Stimulated activated naive CD4-positive, alpha-beta T cell (primary cell): ENCODE measurements around the gene SMAD4.
"Not testable (repeated sequence)": the region's sequence is repeated elsewhere in the genome, so short reads cannot be mapped to it uniquely, and the experiment has no call there.

Source experiments
- DNase-seq, 6 experiments: peaks; one replicate each; lab custom pipeline; 2025; lab: John Stamatoyannopoulos, UW

Gene SMAD4

GRCh38 chr18:51029694-51030536, at the start of gene SMAD4:
SMAD4 (plus strand) TSS chr18:51030213; CDS start chr18:51047047, 16,834 bp downstream.
- peak; percentile 89 to 98 (median 96) for DNase-seq

DNA sequence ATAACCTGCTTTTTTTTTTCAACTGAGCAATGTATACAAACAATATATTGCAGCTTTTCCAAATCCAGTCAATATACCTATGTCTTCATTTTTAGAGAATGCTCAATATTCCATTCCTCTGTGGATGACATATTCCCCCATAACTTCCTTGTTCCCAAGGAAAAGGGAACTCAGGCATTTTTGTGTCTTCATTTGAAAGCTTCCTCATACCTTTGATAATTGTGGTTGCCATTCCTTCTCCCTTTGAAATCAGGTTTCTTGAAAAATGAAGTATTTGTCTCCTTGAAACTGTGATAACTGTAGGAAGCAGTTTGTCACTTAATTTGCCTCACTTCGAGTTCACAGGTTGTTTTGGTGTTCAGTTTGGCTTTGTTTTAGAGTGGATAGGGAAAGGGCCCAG, 48.6 kb upstream of the SMAD4 start:
- DNase-seq: no peak

DNA sequence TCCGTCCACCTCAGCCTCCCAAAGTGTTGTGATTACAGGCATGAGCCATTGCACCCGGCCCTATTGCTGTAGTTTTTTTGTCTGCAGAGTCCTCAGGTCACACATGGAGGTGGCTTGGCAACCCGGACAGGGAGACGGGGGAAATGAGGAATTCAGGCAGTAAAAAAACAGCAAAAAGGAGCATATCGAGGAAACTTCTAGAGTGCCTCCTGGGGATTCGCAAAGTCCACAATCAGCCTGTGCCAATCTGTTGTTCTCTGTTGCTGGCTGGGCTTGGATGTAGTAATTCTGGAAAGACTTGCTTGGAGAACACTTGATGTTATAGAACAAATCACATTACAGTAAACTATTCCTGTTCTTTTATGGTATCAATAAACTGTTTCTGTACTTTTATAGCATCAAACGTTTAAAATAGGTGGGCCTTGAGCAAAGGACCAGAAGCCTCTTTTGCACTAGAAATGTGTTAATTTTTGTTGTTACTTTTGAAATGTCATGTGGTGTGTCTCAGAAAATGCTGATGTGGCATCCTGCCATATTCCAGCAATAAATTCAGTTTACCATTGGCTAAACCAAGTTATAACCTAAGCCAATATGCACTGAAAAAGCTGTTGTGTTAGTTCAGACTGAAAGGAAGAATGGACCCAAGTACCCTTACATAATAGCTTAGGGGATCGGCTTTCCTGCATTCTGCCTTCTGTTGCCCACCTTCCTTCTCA, 47.8 kb upstream of the SMAD4 start:
- DNase-seq: no peak

- DNase-seq: no peak
Observed at GRCh38 chr18:50982802-50983179, 47.2 kb upstream of the SMAD4 start.

- no peak for DNase-seq
Observed at GRCh38 chr18:50986360-50987087, 43.5 kb upstream of the SMAD4 start.

GRCh38 chr18:50987261-50987660, 42.8 kb upstream of the SMAD4 start:
- no peak for DNase-seq

DNA sequence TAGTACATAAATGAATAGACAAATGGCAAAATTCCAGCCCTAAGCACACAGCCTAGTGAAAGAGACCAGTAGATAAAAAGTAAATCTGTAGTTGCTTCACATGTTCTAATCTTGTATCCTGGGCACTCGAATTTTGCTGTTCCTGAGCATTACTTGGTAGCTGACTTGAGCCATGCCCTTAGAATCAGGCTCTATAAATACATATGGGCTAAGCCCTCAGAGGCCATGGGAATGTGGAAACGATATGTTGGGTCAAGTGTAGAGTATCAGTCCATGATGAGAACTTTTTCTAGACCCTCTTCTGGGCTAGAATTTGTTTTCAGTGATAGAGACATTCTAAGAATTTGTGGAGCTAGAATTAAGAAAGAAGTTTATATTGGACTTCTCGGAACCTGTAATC, 40.3 kb upstream of the SMAD4 start:
- DNase-seq: no peak

DNA sequence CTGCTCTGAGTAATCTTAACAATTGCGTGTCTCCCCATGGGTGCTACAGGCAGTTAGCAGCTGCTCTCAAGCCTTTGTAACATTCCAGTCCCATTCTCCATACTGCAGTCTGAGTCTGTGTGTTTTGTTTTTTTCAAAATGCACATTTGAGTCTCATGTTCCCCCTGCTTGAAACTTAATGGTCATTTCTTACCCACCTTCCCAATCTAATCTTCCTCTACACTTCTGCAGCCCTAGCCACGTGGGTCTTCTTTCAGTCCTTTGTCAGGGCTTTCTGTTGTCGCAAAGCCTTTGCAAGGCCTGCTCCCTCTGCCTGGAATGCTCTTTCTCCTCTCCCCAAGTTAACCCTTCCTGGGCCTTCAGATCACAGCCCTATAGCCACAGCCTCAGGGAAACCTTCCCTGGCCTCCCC, 37.7 kb upstream of the SMAD4 start:
- no peak for DNase-seq

- no peak for DNase-seq
Observed at GRCh38 chr18:50994031-50994430, 36.0 kb upstream of the SMAD4 start.

GRCh38 chr18:51003174-51003573, 26.8 kb upstream of the SMAD4 start:
- DNase-seq: not testable (repeated sequence)

GRCh38 chr18:51006061-51006818, 23.8 kb upstream of the SMAD4 start:
- no peak for DNase-seq

DNA sequence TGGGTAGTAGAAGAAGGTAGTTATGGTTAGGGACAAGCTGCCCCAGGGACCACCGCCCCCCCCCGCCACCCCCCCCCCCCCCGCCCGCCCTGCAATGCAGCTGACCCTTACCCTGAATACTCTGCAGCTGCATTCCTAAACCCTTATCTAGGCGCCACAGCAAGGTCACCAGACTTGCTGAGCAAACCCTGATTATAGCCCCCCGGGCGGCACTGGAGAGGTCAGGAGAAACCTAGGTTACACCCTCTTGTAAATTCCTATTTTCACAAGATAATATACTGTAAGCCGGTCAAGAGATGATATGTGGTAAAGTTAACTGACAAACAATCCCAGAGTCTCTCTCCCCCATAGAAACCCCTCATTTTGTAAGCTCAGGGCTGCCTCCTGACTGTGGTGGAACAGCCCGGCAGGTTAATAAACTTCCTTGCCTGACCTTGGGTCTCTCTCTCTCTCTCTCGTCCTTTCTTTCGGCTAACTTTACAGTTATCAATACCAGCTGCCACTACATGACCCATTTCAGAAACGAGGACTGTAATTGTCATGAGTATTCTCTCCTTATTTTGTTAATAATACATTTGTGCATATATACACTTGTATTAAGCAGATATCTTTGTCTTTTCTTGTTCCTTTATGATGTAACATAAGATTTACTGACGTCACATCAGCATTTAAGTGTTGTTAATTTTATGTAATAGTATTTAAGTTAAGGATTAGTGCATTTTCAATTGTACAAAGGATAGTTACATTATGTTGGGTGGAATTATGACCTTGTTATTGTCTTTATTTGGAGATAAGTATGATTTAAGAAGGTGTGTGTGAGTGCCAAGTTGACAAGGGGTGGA, 22.8 kb upstream of the SMAD4 start:
- no peak for DNase-seq

DNA sequence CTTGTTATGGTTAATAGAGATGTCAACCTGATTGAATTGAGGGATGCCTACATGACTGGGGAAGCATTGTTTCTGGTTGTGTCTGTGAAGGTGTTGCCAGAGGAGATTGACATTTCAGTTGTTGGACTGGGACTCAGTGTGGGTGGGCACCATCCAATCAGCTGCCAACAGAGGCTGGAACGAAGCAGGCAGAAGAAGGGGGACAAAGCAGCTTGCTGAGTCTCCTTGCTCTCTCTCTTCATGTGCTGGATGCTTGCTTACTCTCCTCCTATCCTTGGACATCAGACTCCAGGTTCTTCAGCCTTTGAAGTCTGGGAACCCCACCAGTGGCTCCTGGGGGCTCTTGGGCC, 22.2 kb upstream of the SMAD4 start:
- DNase-seq: no peak

GRCh38 chr18:51009072-51009471, 20.9 kb upstream of the SMAD4 start:
- no peak for DNase-seq

DNA sequence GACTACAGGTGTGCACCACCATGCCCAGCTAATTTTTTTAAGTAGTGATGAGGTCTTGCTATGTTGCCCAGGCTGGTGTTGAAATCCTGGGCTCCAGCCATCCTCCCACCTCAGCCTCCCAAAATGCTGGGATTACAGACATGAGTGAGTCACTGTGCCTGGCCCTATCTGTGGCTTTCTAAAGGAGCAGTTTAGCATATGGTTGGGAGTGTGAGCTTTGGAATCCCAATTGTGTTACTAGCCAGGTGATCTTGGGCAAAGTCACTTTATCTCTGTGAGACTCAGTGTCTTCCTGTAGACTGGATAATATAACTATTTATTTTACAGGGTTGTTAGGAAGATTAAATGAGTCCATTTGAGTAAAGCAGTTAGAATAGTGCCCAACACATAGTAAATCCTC, 19.8 kb upstream of the SMAD4 start:
- no peak for DNase-seq

- no peak for DNase-seq
Observed at GRCh38 chr18:51011709-51012108, 18.3 kb upstream of the SMAD4 start.

GRCh38 chr18:51012441-51012840, 17.6 kb upstream of the SMAD4 start:
- DNase-seq: no peak

GRCh38 chr18:51013259-51013658, 16.8 kb upstream of the SMAD4 start:
- no peak for DNase-seq

DNA sequence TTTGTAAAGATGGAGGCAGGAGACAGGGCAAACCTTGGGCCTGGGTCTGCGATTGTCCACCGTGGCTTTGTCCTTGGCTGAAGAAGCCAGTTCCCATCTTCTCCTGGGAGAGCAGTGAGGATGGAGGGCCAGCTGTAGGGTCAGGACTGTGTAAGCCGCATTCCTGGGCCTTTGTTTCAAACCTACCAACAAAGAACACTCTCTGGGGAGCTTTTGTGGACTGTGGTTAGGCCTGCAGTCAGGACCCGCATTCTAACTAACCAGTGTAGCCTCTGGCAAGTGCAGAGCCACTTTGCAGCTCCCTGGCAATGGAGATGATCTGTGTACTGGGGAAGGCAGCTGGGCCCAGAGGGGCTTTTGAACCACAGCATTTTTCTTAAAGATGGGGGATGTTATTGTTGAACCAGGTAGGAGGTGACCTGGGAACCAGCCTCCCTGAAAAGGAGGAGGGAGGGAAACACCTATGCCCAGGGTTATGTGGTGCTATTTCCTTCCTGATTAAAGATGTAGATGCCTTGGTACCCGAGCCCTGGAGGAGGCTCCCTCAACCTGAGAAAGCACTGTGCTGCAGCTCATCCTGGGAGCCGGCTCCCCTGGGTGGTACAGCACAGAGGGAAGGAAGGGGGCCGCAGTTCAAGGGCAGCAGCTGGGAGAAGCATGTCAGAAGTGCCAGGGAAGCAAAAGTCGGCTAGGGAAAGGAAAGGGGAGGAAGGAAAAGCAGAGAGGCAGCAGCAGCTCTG, 12.7 kb upstream of the SMAD4 start:
- DNase-seq: no peak

- no peak for DNase-seq
Observed at GRCh38 chr18:51020536-51020935, 9.5 kb upstream of the SMAD4 start.
